Muscle of leg (tissue), 11 donors: ENCODE results near the gene ARL6. TPM values are rescaled to one million over a fixed set of nuclear protein-coding genes. Genes with fewer than 3 reads are reported as not detected.
A peak's percentile ranks its signal among the peaks of the same experiment; 100 is the strongest.
"Not testable (repeated sequence)": the region's sequence is repeated elsewhere in the genome, so short reads cannot be mapped to it uniquely, and the experiment has no call there.

Source experiments
- DNase-seq: peaks from one replicate; pipeline ENCODE4 v3.0.0; 2013
- H3K27ac ChIP-seq: one replicate; pipeline ENCODE4 v1.5.1; 2013; ENCODE audit warnings: mild to moderate bottlenecking, low read length, control low read depth
- H3K27me3 ChIP-seq: one replicate; pipeline ENCODE4 v1.6.1; 2013; ENCODE audit warnings: low read length; ENCODE audit not compliant: control insufficient read depth, insufficient read depth
- H3K36me3 ChIP-seq: one replicate; pipeline ENCODE4 v1.6.1; 2013; ENCODE audit warnings: low read length; ENCODE audit not compliant: control insufficient read depth, insufficient read depth
- H3K4me1 ChIP-seq: one replicate; pipeline ENCODE4 v1.6.1; 2013; ENCODE audit warnings: low read length; ENCODE audit not compliant: control insufficient read depth, insufficient read depth
- H3K4me3 ChIP-seq: one replicate; pipeline ENCODE4 v1.5.1; 2013; ENCODE audit warnings: low read length, control low read depth
- H3K9me3 ChIP-seq: replicated peaks from 2 replicates; pipeline ENCODE4 v1.6.1; 2013; ENCODE audit warnings: low read depth, low read length; ENCODE audit not compliant: control insufficient read depth
- WGBS: methylation state at CpG from one replicate; pipeline ENCODE4 v1.1.5; 2013; ENCODE audit warnings: missing lambda C conversion rate; ENCODE audit not compliant: insufficient coverage; 5-methylcytosine and 5-hydroxymethylcytosine counted together
- polyA plus RNA-seq, 8 donors: library from polyadenylated mRNA; unstranded; fragments of 120-200 nt; gene quantifications; one replicate each; pipeline versions ENCODE4 v1.2.1 to v1.2.3, GENCODE V29; 2013; ENCODE audit warnings: inconsistent platforms in 1 of 8, low replicate concordance in 1 of 8; ENCODE audit not compliant: insufficient read length in 8 of 8, insufficient read depth in 1 of 8
- total RNA-seq: library from RNA; stranded (reverse); fragments of 120-200 nt; gene quantifications from one replicate; pipeline ENCODE4 v1.2.4, GENCODE V29; 2013

Gene ARL6
- total and polyA plus RNA-seq, 9 donors, result 4.5 to 9.0 (median 5.7) TPM

DNA sequence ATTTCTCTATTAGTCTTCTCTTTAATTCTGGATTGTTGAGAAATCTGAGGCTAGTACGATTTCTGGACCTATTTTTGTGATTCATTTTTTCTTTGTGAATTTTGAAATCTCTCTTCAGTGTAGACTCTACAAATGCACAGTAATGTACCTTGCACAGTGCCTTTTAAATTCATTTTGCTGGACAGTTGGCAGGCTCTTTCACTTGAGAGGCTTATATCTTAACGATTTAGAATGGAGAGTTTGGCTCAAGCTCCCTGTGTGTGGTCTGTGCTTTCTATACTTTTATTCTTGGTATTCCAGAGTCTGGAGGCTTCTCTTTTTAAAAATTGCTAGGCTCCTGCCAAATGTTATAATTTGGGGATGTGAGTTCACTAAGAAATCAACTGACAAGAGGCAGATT is 66.1 kb downstream of the ARL6 start:
- H3K36me3 ChIP-seq, result no peaks in the 10 kb centered on the region
- no peaks in the 10 kb centered on the region for H3K27me3 ChIP-seq
- peaks cover 3% of the 10 kb centered on the region for H3K4me1 ChIP-seq
- no peaks in the 10 kb centered on the region for H3K9me3 ChIP-seq
- peak; percentile 66 for DNase-seq
- no peak overlapping the region for H3K4me3 ChIP-seq
- H3K27ac ChIP-seq, result no peak overlapping the region
- no CpG with 5 or more reads among the region's 2 CpGs for WGBS

DNA sequence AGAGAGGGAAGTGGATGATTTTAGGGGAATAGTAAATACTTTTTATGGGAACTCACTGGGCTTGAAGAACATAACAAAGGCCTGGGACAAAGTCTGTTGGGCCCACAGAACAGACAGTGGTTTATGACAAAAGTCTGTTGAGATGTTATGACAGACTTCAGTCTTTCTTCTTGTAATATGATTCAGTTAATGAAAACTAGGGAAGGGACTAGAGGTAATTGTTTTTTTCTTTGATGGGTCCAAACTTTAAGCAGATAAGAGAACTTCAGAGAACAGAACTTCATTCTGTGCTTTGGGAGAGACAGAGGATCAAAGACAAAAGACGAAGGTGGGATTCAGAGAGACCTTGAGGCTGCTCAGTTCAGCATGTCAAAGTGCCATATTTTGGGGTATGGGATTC is 66.6 kb downstream of the ARL6 start:
- H3K27ac ChIP-seq, result no peak overlapping the region
- no peaks in the 10 kb centered on the region for H3K9me3 ChIP-seq
- no peaks in the 10 kb centered on the region for H3K36me3 ChIP-seq
- no peak overlapping the region for H3K4me3 ChIP-seq
- peaks cover 3% of the 10 kb centered on the region for H3K4me1 ChIP-seq
- DNase-seq, result no peak
- H3K27me3 ChIP-seq, result no peaks in the 10 kb centered on the region
- WGBS, result no CpG with 5 or more reads among the region's 1 CpG

DNA sequence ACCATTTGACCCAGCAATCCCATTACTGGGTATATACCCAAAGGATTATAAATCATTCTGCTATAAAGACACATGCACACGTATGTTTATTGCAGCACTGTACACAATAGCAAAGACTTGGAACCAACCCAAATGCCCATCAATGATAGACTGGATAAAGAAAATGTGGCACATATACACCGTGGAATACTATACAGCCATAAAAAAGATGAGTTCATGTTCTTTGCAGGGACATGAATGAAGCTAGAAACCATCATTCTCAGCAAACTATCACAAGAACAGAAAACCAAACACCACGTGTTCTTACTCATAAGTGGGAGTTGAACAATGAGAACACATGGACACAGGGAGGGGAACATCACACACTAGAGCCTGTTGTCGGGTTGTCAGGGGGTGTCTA is 68.6 kb downstream of the ARL6 start:
- H3K4me3 ChIP-seq, H3K9me3 ChIP-seq, H3K4me1 ChIP-seq, DNase-seq, H3K36me3 ChIP-seq, H3K27ac ChIP-seq, H3K27me3 ChIP-seq: not testable (repeated sequence)
- no CpG with 5 or more reads among the region's 4 CpGs for WGBS

DNA sequence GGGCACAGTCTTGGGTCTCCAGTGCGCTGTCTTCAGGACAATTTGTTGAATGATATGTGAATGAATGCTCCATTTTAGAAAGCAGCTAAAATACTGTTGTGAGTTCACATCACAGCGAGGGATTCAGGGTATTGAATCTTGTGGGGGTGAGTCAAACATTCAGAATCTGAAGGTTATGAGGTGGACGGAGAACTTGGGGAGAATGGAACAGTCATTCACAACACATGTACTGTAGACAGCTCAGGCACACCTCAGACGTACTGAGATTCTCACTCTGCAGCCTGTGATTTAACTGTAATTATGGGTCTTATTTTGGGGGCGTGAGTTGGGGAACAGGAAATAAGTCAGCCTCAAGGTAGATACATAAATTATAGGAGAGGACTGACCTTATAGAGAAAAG is 71.2 kb downstream of the ARL6 start:
- Histone ChIP-seq H3K36me3 (no peaks in the 10 kb centered on the region), H3K9me3 (no peaks in the 10 kb centered on the region), H3K4me3 (no peak overlapping the region), H3K27ac (no peak overlapping the region), H3K27me3 (no peaks in the 10 kb centered on the region), H3K4me1 (no peaks in the 10 kb centered on the region)
- DNase-seq, result no peak
- WGBS, result 86% methylated on average over 2 of the region's 5 CpGs

DNA sequence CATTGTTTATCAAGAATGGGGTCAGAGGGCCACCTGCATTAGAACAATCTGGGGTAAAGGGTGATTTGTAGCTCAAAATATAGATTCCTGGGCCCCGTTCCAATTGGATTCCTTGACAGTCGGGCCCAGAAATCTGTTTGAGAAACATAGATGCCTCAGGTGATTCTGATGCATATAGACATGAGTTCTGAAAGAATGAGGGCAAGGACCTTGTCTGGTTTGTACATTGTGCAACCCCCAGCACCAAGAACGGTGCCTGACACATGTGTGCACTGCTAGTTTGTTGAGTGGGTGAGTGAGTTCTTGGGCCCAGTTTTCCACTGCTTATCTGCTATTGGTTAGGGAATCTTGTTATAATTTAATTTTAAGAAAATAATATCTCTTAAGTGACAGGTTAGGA is 73.8 kb downstream of the ARL6 start:
- Histone ChIP-seq H3K27me3 (no peaks in the 10 kb centered on the region), H3K36me3 (no peaks in the 10 kb centered on the region), H3K27ac (no peak overlapping the region), H3K9me3 (no peaks in the 10 kb centered on the region), H3K4me1 (no peaks in the 10 kb centered on the region), H3K4me3 (no peak overlapping the region)
- DNase-seq, result no peak
- 79% methylated on average over 2 of the region's 3 CpGs for WGBS

DNA sequence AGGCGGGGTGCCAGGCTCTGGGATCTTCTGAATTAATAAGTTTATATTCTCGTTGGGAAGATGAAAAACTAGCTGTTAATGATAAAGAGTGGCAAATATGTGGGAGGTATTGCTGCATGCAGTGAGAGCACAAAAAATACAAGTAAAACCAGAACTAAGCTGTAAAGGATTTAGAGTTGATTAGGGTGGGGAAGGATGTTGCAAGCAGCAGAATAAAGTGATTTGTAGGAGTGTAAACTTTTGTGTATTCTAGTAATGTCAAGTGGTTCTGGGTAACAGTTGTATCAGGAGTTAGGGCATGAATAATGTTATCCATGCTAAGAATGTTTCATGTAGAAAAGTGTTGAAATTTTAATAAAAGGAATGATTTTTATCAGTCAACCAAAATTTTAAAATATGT is 75.4 kb downstream of the ARL6 start:
- 91% methylated on average over 2 of the region's 2 CpGs for WGBS
- Histone ChIP-seq H3K4me1 (no peaks in the 10 kb centered on the region), H3K27ac (no peak overlapping the region), H3K9me3 (no peaks in the 10 kb centered on the region), H3K27me3 (no peaks in the 10 kb centered on the region), H3K36me3 (peaks cover 5% of the 10 kb centered on the region), H3K4me3 (no peak overlapping the region)
- DNase-seq, result no peak

DNA sequence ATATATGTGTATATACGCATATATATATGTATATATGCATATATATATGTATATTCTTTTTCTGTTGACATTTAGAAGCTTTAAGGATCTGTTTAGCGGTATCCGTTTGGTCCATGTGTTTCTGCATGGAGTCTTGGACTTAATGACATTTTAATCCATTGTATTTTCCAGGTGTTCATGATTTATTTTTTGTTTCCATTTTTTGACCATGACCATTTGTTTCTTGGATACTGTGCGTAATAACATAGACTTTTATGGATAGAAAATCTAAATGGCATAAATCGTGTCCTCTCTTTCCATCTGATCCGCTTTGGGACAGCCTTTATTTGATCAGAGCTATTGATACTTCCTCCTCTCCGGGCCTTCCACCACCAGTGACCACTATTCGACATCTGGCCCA is 76.7 kb downstream of the ARL6 start:
- WGBS, result 100% methylated on average over 4 of the region's 8 CpGs
- no peaks in the 10 kb centered on the region for H3K4me1 ChIP-seq
- H3K4me3 ChIP-seq, result no peak overlapping the region
- H3K27ac ChIP-seq, result no peak overlapping the region
- peaks cover 5% of the 10 kb centered on the region for H3K36me3 ChIP-seq
- DNase-seq, result no peak
- no peaks in the 10 kb centered on the region for H3K9me3 ChIP-seq
- H3K27me3 ChIP-seq, result no peaks in the 10 kb centered on the region

DNA sequence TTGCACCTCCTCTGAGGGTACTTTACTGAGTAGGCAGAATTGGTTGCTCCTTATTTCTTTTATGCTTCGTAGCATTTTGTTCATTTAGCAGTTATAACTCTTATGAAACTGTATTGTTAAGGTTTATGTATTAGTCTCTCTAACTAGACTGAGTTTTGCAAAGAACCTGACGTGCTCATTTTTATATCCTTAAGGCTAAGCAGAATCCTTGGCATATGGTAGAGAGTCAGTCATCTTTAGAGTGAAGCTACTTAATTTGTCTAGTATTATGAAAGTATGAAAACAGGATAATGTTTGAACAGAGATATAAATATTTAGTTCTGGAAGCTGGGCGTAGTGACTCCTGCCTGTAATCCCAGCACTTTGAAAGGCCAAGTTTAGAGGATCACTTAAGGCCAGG is 77.4 kb downstream of the ARL6 start:
- Histone ChIP-seq H3K4me3 (no peak overlapping the region), H3K36me3 (peaks cover 5% of the 10 kb centered on the region), H3K27me3 (no peaks in the 10 kb centered on the region), H3K9me3 (no peaks in the 10 kb centered on the region), H3K4me1 (no peaks in the 10 kb centered on the region), H3K27ac (no peak overlapping the region)
- no CpG with 5 or more reads among the region's 3 CpGs for WGBS
- DNase-seq, result no peak

DNA sequence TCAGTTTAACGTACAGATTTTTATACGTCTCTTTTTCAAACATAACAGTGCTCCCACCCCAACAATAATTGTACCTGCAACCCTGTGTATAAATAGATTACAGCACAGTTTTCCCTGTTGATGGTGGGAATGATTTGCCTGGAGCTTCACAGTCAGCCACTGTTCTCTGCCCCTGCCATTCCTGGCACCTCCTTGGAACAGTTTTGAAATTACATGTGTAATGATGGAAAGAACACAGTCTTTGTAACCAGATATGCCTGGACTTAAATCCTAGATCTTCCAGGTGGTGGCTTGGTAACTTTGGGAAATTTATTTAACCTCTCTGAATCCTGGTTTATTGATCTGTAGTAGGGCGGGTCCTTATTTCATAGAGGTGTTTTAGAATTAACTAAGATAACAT is 84.2 kb downstream of the ARL6 start:
- no CpG with 5 or more reads among the region's 3 CpGs for WGBS
- DNase-seq, result no peak
- no peaks in the 10 kb centered on the region for H3K4me1 ChIP-seq
- H3K27ac ChIP-seq, result no peak overlapping the region
- peaks cover 2% of the 10 kb centered on the region for H3K9me3 ChIP-seq
- no peaks in the 10 kb centered on the region for H3K27me3 ChIP-seq
- H3K36me3 ChIP-seq, result peaks cover 5% of the 10 kb centered on the region
- no peak overlapping the region for H3K4me3 ChIP-seq
